Measurements from ENCODE around the gene GRIN2B. TPM values are rescaled to one million over a fixed set of nuclear protein-coding genes. Genes with fewer than 3 reads are reported as not detected.

Gene GRIN2B
- total RNA-seq, 6 experiments from 2014 or later: not detected

- no peak overlapping the region for H3K27ac Mint-ChIP-seq
- no peaks in the 10 kb centered on the region; the same call in 1 of the 2 replicates for H3K27me3 Mint-ChIP-seq (ENCODE audit: insufficient read depth)
- TF ChIP-seq, protein P1, sequence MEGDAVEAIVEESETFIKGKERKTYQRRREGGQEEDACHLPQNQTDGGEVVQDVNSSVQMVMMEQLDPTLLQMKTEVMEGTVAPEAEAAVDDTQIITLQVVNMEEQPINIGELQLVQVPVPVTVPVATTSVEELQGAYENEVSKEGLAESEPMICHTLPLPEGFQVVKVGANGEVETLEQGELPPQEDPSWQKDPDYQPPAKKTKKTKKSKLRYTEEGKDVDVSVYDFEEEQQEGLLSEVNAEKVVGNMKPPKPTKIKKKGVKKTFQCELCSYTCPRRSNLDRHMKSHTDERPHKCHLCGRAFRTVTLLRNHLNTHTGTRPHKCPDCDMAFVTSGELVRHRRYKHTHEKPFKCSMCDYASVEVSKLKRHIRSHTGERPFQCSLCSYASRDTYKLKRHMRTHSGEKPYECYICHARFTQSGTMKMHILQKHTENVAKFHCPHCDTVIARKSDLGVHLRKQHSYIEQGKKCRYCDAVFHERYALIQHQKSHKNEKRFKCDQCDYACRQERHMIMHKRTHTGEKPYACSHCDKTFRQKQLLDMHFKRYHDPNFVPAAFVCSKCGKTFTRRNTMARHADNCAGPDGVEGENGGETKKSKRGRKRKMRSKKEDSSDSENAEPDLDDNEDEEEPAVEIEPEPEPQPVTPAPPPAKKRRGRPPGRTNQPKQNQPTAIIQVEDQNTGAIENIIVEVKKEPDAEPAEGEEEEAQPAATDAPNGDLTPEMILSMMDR (IDR thresholded peaks at IDR 0.05): no peak
- no peak overlapping the region for H3K4me3 Mint-ChIP-seq
- DNase-seq: no peak
- peaks cover 4% of the 10 kb centered on the region; the same call in 1 of the 2 replicates for H3K36me3 Mint-ChIP-seq (ENCODE audit: low read depth)
- H3K9me3 Mint-ChIP-seq: peaks cover 54% of the 10 kb centered on the region
- H3K4me1 Mint-ChIP-seq (ENCODE audit: low read depth): no peaks in the 10 kb centered on the region
Observed at GRCh38 chr12:13959131-13959723, 22.2 kb downstream of the GRIN2B start.

DNA sequence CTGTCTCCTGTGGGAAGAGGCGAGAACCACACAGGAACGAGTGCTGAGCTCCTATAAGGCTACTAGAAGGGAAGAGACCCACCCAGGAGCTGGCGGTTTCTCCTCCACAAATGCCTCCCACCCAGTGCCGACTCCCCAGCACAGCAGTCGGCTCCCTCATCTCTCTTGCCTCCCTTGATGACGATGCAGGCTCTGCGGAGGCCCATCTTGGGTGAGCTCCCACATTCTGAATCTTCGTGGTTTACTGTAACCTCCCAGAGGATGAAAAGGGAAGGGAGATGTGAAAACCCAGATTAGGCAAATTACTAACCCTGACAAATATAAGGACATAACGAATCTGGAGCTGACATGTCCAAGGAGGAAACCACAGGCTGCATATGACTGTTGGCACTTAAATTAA, 23.8 kb downstream of the GRIN2B start:
- Mint-ChIP-seq H3K4me3 (no peak overlapping the region), H3K27ac (no peak overlapping the region), H3K4me1 (ENCODE audit: low read depth) (no peaks in the 10 kb centered on the region), H3K9me3 (peaks cover 55% of the 10 kb centered on the region), H3K36me3 (ENCODE audit: low read depth) (no peaks in the 10 kb centered on the region), H3K27me3 (ENCODE audit: insufficient read depth) (no peaks in the 10 kb centered on the region; the same call in 1 of the 2 replicates)
- no peak for DNase-seq
- TF ChIP-seq, protein P1 (IDR thresholded peaks at IDR 0.05): no peak

DNA sequence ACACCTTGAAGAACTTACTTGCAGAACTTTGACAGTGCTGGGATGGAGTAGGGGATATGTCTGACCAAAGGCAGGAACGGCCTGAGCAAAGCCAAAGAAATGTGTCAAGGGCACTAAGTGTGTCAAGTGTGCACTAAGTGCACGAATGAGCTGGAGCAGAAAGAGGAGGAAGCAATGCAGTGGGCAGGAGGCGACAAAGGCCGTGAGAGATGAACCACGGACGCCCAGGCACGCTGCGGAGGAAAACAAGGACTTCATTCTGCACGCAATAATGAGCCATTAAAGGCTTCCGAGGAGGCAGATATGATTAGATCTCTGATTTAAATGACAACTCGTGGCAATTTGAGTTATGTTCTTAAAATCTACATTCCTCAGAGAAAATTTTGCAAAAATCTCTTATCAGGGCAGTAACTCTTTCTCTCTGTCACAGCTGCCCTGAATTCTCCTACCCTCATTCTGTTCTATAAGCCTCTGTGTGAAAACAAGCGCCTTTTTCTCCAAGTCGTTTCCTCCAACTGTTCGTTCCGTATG, 25.3 kb downstream of the GRIN2B start:
- Mint-ChIP-seq H3K9me3 (peaks cover 42% of the 10 kb centered on the region), H3K36me3 (ENCODE audit: low read depth) (no peaks in the 10 kb centered on the region), H3K4me1 (ENCODE audit: low read depth) (no peaks in the 10 kb centered on the region), H3K27ac (no peak overlapping the region), H3K27me3 (ENCODE audit: insufficient read depth) (no peaks in the 10 kb centered on the region; the same call in 1 of the 2 replicates), H3K4me3 (no peak overlapping the region)
- DNase-seq: no peak
- TF ChIP-seq, protein P1 (IDR thresholded peaks at IDR 0.05): no peak

GRCh38 chr12:13952096-13952495, 29.3 kb downstream of the GRIN2B start:
- H3K27ac Mint-ChIP-seq: no peak overlapping the region
- no peak overlapping the region for H3K4me3 Mint-ChIP-seq
- peaks cover 33% of the 10 kb centered on the region for H3K9me3 Mint-ChIP-seq
- H3K27me3 Mint-ChIP-seq (ENCODE audit: insufficient read depth): no peaks in the 10 kb centered on the region
- H3K4me1 Mint-ChIP-seq (ENCODE audit: low read depth): no peaks in the 10 kb centered on the region
- TF ChIP-seq, protein P1 (IDR thresholded peaks at IDR 0.05): no peak
- H3K36me3 Mint-ChIP-seq (ENCODE audit: low read depth): no peaks in the 10 kb centered on the region
- DNase-seq: no peak

DNA sequence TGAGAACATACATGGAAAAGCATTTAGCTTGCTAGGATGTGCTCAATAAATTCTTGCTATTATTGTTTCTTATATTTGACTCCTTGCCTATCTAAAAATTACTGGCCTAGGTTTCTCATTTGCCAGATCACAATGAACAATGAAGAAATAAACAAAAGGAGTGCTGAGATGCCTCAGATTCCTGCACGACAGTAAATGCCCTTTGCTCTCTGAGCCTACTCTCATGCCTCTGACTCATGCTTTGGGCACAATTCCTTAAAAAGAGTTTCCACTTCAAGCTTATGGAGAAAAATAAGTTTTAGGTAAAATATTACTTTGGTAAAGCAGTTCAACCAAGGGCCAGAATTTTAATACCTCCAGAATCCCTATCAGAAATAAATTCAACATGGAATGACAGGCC, 30.9 kb downstream of the GRIN2B start:
- H3K4me3 Mint-ChIP-seq: no peak overlapping the region
- H3K9me3 Mint-ChIP-seq: peaks cover 23% of the 10 kb centered on the region
- DNase-seq: no peak
- H3K36me3 Mint-ChIP-seq (ENCODE audit: low read depth): no peaks in the 10 kb centered on the region
- no peaks in the 10 kb centered on the region for H3K27me3 Mint-ChIP-seq (ENCODE audit: insufficient read depth)
- no peaks in the 10 kb centered on the region for H3K4me1 Mint-ChIP-seq (ENCODE audit: low read depth)
- TF ChIP-seq, protein P1 (IDR thresholded peaks at IDR 0.05): no peak
- no peak overlapping the region for H3K27ac Mint-ChIP-seq
